Lower lobe of right lung (tissue), 2 donors: ENCODE data around the gene SHKBP1. TPM values are rescaled to one million over a fixed set of nuclear protein-coding genes. Genes with fewer than 3 reads are reported as not detected.

Experiments
- ATAC-seq, 2 donors: fragments of 200-7000 bp; cut with Tn5 transposase; one replicate each; pipeline ENCODE4 v1.9.1; 2020 to 2022; ENCODE audit warnings: mild to moderate bottlenecking in 2 of 2, moderate library complexity in 2 of 2
- DNase-seq: peaks from one replicate; pipeline ENCODE4 v3.0.0-alpha.2; 2020
- H3K27ac ChIP-seq: fragments of 200-600 bp; one replicate; pipeline ENCODE4 v1.8.0; 2022
- H3K27me3 ChIP-seq: fragments of 200-600 bp; one replicate; pipeline ENCODE4 v1.8.0; 2022; ENCODE audit warnings: low read depth
- H3K36me3 ChIP-seq: fragments of 200-600 bp; one replicate; pipeline ENCODE4 v1.8.0; 2022; ENCODE audit warnings: mild to moderate bottlenecking
- H3K4me1 ChIP-seq: fragments of 200-600 bp; one replicate; pipeline ENCODE4 v1.8.0; 2022
- H3K4me3 ChIP-seq: fragments of 200-600 bp; one replicate; pipeline ENCODE4 v1.8.0; 2022; ENCODE audit warnings: mild to moderate bottlenecking
- H3K9me3 ChIP-seq: fragments of 200-600 bp; one replicate; pipeline ENCODE4 v1.8.0; 2022
- intact Hi-C: fragments of 100-400 bp; cut with DNase I; formaldehyde crosslinking; loops from one replicate; pipeline ENCODE4 v1.11.0; 2022
- long read RNA-seq: library from polyadenylated mRNA; unstranded; transcript quantifications from one replicate; pipeline ENCODE4 v2.0.0, GENCODE V29; 2021
- total RNA-seq: library from RNA; stranded (reverse); fragmentation: NEBNext Ultra II Directional; extraction: Animal tissue kit (Norgen Biotek cat#: 25700); gene quantifications from one replicate; pipeline ENCODE4 v1.2.1, GENCODE V29; 2021
- TF ChIP-seq, protein P1 (sequence below): fragments of 200-600 bp; IDR thresholded peaks from one replicate; pipeline ENCODE4 v1.8.0; 2022; ENCODE audit warnings: antibody characterized with exemption, mild to moderate bottlenecking
- donor health status: DM: no; HTN: yes; CAD: no; lungs with severe emphysema.

Gene SHKBP1, protein sequence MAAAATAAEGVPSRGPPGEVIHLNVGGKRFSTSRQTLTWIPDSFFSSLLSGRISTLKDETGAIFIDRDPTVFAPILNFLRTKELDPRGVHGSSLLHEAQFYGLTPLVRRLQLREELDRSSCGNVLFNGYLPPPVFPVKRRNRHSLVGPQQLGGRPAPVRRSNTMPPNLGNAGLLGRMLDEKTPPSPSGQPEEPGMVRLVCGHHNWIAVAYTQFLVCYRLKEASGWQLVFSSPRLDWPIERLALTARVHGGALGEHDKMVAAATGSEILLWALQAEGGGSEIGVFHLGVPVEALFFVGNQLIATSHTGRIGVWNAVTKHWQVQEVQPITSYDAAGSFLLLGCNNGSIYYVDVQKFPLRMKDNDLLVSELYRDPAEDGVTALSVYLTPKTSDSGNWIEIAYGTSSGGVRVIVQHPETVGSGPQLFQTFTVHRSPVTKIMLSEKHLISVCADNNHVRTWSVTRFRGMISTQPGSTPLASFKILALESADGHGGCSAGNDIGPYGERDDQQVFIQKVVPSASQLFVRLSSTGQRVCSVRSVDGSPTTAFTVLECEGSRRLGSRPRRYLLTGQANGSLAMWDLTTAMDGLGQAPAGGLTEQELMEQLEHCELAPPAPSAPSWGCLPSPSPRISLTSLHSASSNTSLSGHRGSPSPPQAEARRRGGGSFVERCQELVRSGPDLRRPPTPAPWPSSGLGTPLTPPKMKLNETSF
- 91.2 TPM for total RNA-seq
- long read RNA-seq, transcript SHKBP1-201 (18 exons, 2,363 nt): major isoform, 167 of 235 reads
- long read RNA-seq, partial matches to known transcripts: 16 of 235 reads
- long read RNA-seq, other reads (novel, unspliced or antisense): 44 of 235 reads

DNA sequence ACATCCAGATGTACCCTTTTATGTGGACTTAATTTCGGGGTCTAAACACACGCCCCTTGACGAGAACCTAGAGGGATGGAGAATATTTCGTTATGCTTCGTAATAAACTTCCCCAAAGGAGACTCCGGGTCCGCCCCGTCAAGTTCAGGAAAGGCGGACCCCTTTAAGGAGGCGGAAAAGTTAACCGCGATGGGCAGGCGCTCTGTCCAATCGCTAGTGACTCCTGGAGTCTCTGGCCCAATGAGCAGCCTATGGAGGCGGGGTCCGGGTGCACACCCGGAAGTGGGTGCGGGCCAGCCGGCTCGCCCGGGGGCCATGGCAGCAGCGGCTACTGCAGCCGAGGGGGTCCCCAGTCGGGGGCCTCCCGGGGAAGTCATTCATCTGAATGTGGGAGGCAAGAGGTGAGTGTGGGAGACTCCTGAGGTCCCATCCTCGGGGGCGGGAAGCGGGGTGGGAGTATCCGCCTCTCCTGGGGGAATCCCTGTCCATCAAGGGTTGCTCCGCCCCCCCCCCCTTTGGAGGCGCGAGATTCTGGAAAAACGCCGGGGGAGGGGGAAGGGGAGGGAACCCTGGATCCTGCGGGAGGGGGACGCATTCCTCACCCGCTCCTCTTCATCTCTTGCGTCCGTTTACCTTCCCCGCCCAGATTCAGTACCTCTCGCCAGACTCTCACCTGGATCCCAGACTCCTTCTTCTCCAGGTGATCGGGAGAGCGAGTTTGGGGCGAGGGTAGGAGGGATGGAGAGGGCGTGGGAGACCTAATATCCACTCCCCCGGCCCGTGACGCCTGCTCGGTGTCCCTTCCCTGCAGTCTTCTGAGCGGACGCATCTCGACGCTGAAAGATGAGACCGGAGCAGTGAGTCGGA, at the start of gene SHKBP1:
Gene SHKBP1, plus strand, starts transcription at position 289 of the 867 bp plus-strand sequence. Its CDS starts 27 bp downstream, at position 316.
- H3K9me3 ChIP-seq: no peaks in the 10 kb centered on the region
- H3K27ac ChIP-seq: peak within 1 kb of the TSS; percentile 82
- peak within 1 kb of the TSS; percentile 71 for H3K4me3 ChIP-seq
- TF ChIP-seq, protein P1, sequence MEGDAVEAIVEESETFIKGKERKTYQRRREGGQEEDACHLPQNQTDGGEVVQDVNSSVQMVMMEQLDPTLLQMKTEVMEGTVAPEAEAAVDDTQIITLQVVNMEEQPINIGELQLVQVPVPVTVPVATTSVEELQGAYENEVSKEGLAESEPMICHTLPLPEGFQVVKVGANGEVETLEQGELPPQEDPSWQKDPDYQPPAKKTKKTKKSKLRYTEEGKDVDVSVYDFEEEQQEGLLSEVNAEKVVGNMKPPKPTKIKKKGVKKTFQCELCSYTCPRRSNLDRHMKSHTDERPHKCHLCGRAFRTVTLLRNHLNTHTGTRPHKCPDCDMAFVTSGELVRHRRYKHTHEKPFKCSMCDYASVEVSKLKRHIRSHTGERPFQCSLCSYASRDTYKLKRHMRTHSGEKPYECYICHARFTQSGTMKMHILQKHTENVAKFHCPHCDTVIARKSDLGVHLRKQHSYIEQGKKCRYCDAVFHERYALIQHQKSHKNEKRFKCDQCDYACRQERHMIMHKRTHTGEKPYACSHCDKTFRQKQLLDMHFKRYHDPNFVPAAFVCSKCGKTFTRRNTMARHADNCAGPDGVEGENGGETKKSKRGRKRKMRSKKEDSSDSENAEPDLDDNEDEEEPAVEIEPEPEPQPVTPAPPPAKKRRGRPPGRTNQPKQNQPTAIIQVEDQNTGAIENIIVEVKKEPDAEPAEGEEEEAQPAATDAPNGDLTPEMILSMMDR: no peak
- intact Hi-C loops: no loop called here
- H3K27me3 ChIP-seq: no peaks in the 10 kb centered on the region
- H3K4me1 ChIP-seq: peaks cover 11% of the 10 kb centered on the region
- peak; percentile 94 for DNase-seq
- peak; percentile 97 to 99 for ATAC-seq
- H3K36me3 ChIP-seq: peaks cover 27% of the 10 kb centered on the region

DNA sequence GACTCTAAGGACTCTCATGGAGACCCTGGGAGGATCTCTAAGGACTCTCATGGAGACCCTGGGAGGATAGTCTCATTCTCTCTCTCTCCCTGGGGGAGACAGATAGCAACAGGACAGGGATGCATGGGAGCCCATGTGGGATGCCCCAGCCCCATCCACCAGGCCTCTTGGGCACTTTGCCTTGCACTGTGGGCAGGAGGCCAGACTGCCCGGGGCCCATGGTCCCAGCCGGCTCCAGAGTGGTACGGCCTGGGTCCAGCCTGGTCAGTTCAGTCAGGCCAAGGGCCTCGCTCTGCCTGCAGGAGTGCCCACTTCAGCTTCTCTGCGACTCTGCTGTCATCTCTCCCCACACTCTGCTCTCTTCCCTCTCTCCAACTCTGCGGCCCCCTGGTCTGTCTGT, 48.6 kb upstream of the SHKBP1 start:
- intact Hi-C loops: no loop called here
- H3K27me3 ChIP-seq: no peaks in the 10 kb centered on the region
- DNase-seq (no peak), ATAC-seq (no peak)
- TF ChIP-seq, protein P1: no peak
- H3K4me3 ChIP-seq: no peak overlapping the region
- peaks cover 10% of the 10 kb centered on the region for H3K4me1 ChIP-seq
- no peaks in the 10 kb centered on the region for H3K36me3 ChIP-seq
- no peak overlapping the region for H3K27ac ChIP-seq
- no peaks in the 10 kb centered on the region for H3K9me3 ChIP-seq

DNA sequence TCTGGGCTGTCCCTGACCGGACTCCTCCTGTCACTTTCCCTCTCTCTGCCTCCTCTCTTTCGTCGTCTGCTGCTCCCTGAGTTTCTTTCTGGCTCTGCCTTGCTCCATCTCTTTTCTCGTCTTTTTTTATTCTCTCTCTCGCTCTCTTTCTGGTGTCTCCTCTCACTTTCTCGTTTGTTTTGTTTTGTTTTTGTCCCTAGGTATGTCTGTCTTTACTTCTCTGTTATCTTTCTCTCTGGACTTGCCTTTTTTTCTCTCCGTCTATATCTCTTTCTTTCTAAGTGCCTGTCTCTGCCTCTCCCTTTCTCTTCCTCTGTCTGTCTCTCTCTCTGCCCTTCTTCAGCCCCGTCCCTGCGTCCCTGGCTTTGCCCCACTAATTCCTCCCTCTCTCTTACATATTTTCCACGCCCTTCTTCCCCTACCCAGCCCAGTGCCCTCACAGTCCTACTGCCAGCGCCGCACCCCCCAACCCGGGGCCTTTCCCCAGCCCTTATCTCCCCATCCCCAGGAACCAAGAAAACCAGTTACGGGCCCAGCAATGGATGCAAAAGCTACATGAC, 48.1 kb upstream of the SHKBP1 start:
- intact Hi-C loops: no loop called here
- H3K27me3 ChIP-seq: no peaks in the 10 kb centered on the region

DNA sequence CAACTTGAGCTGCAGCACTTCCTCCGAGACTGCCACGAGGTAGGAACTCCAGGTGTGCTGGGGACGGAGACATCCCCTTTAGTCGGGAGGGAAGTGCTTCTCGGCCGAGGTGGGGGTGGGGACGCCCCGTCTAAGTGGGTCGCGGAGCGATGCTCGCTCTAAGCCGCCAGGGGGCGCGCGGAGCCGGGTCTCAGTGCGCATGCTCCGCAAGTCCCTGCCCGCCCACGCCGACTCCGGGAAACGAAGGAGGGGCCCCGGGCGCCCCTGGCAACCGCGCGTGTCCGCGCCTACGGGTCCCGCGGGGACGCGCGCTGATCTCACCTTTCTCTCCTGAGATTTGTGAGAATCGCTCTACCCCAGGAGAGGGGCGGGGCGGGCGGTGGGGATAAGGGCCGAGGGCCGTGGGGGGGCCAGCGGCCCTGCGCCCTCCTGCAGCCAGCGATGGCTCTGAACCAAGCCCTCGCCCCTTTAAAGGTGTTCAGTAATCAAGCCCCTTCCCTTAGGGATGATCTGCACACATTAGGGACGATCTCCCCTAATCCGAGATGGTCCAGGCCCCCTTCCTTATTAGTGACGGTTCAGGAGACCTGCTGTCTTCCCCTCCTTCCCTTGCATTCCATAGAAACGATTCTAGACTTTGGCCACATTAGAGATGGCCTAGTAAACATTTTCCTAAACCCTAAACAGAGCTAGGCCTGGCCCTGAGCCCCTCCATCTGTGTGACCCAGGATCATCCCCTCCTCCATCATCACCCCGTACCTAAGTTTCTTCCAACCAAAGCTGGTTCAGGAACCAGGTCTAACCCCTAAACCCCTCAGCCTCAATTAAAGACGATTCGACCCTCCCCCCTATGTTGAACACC, 47.3 kb upstream of the SHKBP1 start:
- peak overlapping the region; percentile 13 for H3K27ac ChIP-seq
- peak overlapping the region; percentile 57 for H3K4me3 ChIP-seq
- TF ChIP-seq, protein P1: peak; percentile 96
- no peaks in the 10 kb centered on the region for H3K27me3 ChIP-seq
- H3K9me3 ChIP-seq: no peaks in the 10 kb centered on the region
- ATAC-seq: peak; percentile 94 to 96
- peaks cover 10% of the 10 kb centered on the region for H3K4me1 ChIP-seq
- intact Hi-C loops: no loop called here
- peak; percentile 91 for DNase-seq
- no peaks in the 10 kb centered on the region for H3K36me3 ChIP-seq

More for the DNA sequence above, 48.1 kb upstream of the SHKBP1 start:
- TF ChIP-seq, protein P1: no peak
- no peak overlapping the region for H3K4me3 ChIP-seq
- H3K9me3 ChIP-seq: no peaks in the 10 kb centered on the region
- H3K36me3 ChIP-seq: no peaks in the 10 kb centered on the region
- peaks cover 10% of the 10 kb centered on the region for H3K4me1 ChIP-seq
- DNase-seq (no peak), ATAC-seq (no peak)
- no peak overlapping the region for H3K27ac ChIP-seq
